GM06990 (cell line): ENCODE data around the gene MAP3K7.

Experiments
- DNase-seq: peaks from one replicate; pipeline ENCODE4 v3.0.0-alpha.2; 2011; ENCODE audit not compliant: insufficient read length; ENCODE audit errors: extremely low read depth
- H3K27me3 ChIP-seq: replicated peaks from 2 replicates; pipeline ENCODE4 v1.6.0; 2011; ENCODE audit warnings: low read length; ENCODE audit not compliant: control insufficient read depth, insufficient read depth
- H3K36me3 ChIP-seq: 2 replicates; pipeline ENCODE4 v1.5.1; 2011; ENCODE audit warnings: low read length; ENCODE audit not compliant: control insufficient read depth, insufficient read depth
- H3K4me3 ChIP-seq: replicated peaks from 2 replicates; pipeline ENCODE4 v1.5.1; 2011; ENCODE audit warnings: low read depth, mild to moderate bottlenecking, control low read depth, low read length
- TF ChIP-seq, protein P1 (sequence below): IDR thresholded peaks from 2 replicates; pipeline ENCODE4 v1.5.1; 2011; ENCODE audit warnings: low read length, control low read depth, mild to moderate bottlenecking, inconsistent platforms; ENCODE audit not compliant: insufficient read depth, poor library complexity, severe bottlenecking

MAP3K7 gene

DNA sequence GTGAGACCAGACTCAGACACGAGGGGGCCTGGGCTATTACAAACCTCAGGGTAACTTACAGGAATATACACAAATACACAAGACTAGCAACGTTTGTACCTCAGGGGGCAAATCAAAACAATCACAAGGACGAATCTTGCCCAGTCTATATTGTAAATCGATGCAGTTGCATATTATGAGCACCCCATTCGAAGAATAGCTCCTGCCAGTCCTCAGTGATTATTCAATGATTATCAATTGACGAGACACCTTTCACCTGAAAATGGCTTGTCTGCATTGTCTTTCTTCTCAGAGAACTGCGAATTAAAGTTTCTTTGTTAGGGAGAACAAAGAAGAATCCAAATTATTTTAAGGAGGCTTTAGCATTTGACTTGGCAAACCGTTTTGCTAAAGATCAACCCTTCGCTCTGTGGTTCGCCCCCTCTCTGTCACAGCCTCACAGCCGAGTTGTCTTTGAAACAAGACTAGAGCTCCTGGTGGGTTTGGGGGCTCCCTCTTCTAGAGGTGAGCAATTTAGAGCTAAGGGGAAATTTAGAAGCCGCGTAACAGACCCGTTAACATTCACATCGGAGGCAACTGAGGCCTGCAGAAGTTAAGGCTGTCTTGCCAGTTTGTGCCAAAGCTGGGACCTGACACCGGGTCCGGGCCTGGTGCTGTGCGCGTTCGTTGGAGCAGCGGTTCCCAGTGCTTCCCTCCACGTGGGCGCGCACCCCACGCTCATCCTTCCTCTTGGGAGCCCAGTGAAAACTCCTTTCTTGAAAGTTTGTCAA, 24.9 kb upstream of the MAP3K7 start:
- no peak for DNase-seq
- H3K27me3 ChIP-seq = no peaks in the 10 kb centered on the region; the same call in none of the 2 replicates
- H3K4me3 ChIP-seq = peak overlapping the region; percentile 66
- H3K36me3 ChIP-seq = no peaks in the 10 kb centered on the region
- TF ChIP-seq, protein P1, sequence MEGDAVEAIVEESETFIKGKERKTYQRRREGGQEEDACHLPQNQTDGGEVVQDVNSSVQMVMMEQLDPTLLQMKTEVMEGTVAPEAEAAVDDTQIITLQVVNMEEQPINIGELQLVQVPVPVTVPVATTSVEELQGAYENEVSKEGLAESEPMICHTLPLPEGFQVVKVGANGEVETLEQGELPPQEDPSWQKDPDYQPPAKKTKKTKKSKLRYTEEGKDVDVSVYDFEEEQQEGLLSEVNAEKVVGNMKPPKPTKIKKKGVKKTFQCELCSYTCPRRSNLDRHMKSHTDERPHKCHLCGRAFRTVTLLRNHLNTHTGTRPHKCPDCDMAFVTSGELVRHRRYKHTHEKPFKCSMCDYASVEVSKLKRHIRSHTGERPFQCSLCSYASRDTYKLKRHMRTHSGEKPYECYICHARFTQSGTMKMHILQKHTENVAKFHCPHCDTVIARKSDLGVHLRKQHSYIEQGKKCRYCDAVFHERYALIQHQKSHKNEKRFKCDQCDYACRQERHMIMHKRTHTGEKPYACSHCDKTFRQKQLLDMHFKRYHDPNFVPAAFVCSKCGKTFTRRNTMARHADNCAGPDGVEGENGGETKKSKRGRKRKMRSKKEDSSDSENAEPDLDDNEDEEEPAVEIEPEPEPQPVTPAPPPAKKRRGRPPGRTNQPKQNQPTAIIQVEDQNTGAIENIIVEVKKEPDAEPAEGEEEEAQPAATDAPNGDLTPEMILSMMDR = peak; percentile 29

DNA sequence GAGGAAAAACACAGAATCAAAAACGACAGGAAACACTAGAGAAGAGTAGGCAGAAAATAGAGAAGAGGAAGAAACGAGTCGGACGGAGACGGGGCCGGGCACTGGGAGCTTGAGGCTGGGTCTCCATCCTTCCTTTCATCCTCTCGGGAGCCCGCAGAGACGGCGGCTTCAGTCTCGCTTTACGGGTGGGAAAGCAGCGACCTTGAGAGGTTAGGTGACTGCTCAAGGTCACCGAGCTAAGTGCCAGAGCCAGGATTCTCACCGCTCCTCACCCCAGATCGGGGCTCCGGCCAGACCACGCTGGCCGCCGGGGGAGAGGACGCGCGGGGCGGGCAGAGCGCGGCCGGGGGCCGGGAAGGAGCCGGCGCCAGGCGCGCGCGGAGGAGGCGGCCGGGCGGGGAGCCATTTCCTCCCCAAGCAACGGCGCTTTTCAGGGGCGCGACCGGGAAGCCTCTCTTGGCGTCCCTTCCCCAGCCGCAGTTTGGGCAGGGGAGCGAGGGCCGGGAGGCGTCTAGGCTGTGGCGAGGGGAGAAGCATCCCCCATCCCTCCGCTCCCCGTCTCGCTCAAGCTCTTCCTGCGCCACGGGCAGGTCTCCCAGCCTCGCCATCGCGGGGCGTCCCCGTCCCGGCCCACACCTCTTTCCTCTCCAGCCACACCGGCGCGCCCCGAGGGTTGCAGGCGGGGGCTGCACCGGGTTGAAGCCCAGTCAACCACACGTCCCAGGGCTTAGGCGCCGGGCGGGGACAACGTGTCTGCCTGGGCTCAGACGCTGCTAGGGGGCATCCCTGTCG, 24.1 kb upstream of the MAP3K7 start:
- peak; percentile 45 for DNase-seq
- no peaks in the 10 kb centered on the region for H3K36me3 ChIP-seq
- H3K27me3 ChIP-seq = no peaks in the 10 kb centered on the region; the same call in none of the 2 replicates
- TF ChIP-seq, protein P1 = no peak
- H3K4me3 ChIP-seq = peak overlapping the region; percentile 66

DNA sequence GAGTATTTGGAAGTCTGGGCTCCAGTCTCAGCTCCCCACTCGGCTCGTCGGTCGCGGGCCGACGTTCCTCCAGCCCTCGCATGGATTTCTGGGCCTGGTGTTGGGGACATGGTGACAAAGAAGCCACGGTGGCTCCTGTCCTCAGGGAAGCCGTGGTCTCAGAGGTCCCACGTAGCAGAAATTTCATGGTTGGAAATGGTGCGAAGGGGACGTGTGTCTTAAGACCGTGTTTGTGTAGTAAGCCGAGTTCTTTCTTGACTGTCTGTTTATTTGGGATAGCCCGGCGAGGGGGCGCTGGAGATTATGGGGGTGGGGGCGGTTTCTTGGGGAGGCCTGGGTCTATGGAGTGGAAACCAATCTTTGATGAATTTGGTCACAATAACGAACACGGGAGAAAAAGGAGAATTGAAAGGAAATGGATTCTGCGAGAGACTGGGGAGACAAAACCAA, 23.5 kb upstream of the MAP3K7 start:
- H3K36me3 ChIP-seq = no peaks in the 10 kb centered on the region
- peak overlapping the region; percentile 66 for H3K4me3 ChIP-seq
- TF ChIP-seq, protein P1 = peak; percentile 7
- no peaks in the 10 kb centered on the region; the same call in none of the 2 replicates for H3K27me3 ChIP-seq
- DNase-seq = peak; percentile 18

DNA sequence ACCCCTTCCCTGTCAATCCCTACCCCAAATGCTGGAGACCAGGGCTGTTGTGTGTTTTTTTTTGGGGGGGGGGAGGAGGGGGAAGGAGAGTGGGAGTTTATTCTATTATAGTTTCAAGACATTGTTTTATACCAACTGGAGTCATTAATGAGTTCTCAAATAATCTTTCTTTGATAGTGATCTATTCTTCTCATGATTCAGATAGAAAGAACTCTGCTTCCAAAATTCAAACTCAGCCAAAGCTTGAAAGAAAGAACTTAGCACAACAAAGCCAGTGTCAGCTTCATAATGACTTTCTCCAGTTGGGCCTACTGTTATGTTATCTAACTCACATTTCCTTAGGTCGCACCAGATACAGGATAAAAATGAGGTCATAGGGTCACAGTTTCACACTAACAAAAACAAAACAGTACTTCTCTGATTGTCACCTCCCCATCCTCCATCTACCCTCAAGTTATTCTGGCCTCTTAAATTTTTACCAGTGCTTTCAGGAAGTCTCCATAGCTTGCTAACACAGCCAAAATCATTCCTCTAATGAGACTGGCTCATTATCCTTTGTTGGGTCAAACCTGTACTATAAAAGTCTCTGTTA, 19.0 kb upstream of the MAP3K7 start:
- Histone ChIP-seq H3K36me3 (no peaks in the 10 kb centered on the region), H3K27me3 (no peaks in the 10 kb centered on the region; the same call in 1 of the 2 replicates), H3K4me3 (no peak overlapping the region)
- TF ChIP-seq, protein P1 = no peak
- no peak for DNase-seq

DNA sequence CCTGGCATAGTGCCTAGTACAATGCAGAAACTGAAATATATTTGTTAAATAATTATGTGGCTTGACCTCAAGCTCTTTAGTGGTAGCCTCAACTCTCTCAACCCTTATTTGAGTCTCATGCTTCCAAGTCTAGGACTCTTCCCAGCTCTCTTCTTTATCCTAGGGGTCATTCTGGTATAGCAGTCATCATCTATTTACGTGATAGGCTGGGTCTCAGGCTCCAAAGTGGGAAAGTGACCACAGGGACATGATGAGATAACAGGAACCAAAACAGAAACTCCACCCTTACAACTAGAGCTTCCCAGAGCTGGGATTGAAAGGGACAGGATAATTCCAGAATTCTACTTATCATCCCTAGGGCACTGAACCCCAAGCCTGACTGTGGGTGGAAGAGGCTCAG, 17.7 kb upstream of the MAP3K7 start:
- no peak for DNase-seq
- Histone ChIP-seq H3K36me3 (no peaks in the 10 kb centered on the region), H3K4me3 (no peak overlapping the region), H3K27me3 (no peaks in the 10 kb centered on the region; the same call in 1 of the 2 replicates)
- TF ChIP-seq, protein P1 = no peak
